Measurements from ENCODE around the gene TRPM2. TPM values are rescaled to one million over a fixed set of nuclear protein-coding genes. Genes with fewer than 3 reads are reported as not detected.

Gene TRPM2
- total and polyA plus RNA-seq, 2 donors (not counting 3 experiments of a cell fraction or from before 2014, with no cell fraction given), result not detected

DNA sequence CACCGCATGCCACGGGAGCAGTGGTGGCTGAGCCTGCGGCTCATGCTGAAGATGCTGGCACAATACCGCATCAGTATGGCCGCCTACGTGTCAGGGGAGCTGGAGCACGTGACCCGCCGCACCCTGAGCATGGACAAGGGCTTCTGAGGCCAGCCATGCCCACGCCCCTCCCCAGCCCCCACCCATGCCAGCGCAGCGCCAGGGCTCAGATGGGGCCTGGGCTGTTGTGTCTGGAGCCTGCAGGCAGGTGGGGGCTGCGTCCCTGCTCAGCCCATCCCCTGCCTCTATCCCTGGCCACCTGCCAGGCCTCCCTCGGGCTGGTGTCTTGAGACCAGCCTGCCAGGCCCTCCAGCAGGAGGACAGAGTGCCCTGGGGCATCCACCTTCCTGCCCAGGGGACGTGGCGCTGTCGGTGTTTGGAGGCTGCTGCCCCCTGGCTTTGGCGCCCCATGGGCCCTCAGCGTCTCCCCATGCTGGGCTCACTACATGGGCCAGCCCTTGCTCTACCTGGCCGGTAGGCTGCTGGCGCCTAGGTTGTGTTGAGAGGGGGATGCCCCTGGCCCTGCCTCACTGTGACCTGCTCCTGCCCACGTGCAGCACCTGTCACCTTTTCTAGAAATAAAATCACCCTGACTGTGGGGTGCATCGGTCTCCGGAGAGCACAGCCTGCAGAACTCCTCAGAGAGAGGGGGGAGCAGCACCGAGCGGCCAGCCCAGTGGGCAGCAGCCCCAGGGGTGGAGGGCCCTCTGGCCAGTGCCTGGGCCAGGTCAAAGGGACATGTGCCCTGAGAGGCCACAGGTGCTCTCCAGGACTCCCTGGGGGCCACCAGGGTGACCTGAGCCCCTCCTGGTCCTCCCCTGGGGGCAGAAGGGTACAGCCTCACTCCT lies 26.5 kb upstream of the TRPM2 start:
- H3K27me3 ChIP-seq (ENCODE audit: control insufficient read depth in 2 of 2, insufficient read depth in 2 of 2, low read length in 2 of 2), result no peaks in the 10 kb centered on the region
- no peak overlapping the region for H3K4me2 ChIP-seq (ENCODE audit: insufficient read depth, low read length)
- H3K27ac ChIP-seq (ENCODE audit: insufficient read depth, low read depth, low read length), result no peak overlapping the region
- no peaks in the 10 kb centered on the region for H3K4me1 ChIP-seq (ENCODE audit: control insufficient read depth, extremely low read depth, insufficient read depth, low read length)
- CTCF ChIA-PET, result no interaction called here
- intact Hi-C loops (cut with micrococcal nuclease) (no loop called here), dilution Hi-C loops (cut with MboI; ENCODE audit: extremely low pct_ligation_motif_present, low sequenced_read_pairs) (no loop called here)
- H3K79me2 ChIP-seq (ENCODE audit: control insufficient read depth, insufficient read depth, low read length), result no peaks in the 10 kb centered on the region
- DNase-seq (ENCODE audit: low read depth, low spot score) (no peak), FAIRE-seq (no peak)
- no peak overlapping the region for H3K4me3 ChIP-seq (replicated peaks in 1 of 3; ENCODE audit: insufficient read depth in 1 of 3, low read depth in 1 of 3, low read length in 3 of 3)
- H3K9me1 ChIP-seq (replicated peaks; ENCODE audit: control insufficient read depth, extremely low read depth, insufficient read depth, low read length), result no peaks in the 10 kb centered on the region
- H3K9me3 ChIP-seq (replicated peaks; ENCODE audit: control insufficient read depth, insufficient read depth, low read length), result no peaks in the 10 kb centered on the region
- H3K36me3 ChIP-seq (ENCODE audit: control insufficient read depth in 2 of 2, extremely low read depth in 1 of 2, insufficient read depth in 2 of 2, low read length in 2 of 2), result peaks cover 5 to 27% of the 10 kb centered on the region in 2 experiments
- no peak overlapping the region for H3K9ac ChIP-seq (replicated peaks; ENCODE audit: extremely low read depth, insufficient read depth, low read length)
- TF ChIP-seq, protein P1, sequence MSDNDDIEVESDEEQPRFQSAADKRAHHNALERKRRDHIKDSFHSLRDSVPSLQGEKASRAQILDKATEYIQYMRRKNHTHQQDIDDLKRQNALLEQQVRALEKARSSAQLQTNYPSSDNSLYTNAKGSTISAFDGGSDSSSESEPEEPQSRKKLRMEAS (IDR thresholded peaks at IDR 0.05; ENCODE audit: insufficient read depth, insufficient read length), result no peak
- TF ChIP-seq EZH2 (IDR thresholded peaks at IDR 0.05; ENCODE audit: borderline replicate concordance, low read depth, low read length, severe bottlenecking) (no peak), POLR2AphosphoS5 (IDR thresholded peaks at IDR 0.05; ENCODE audit: insufficient read depth, low read depth, low read length) (no peak), MYC (IDR thresholded peaks at IDR 0.05; ENCODE audit: low read depth, low read length) (no peak), GATA2 (IDR thresholded peaks at IDR 0.05; ENCODE audit: insufficient read depth, insufficient read length, low read depth, low read length) (no peak), FOS (IDR thresholded peaks at IDR 0.05; ENCODE audit: borderline replicate concordance, insufficient read depth, low read length) (no peak)
- TF ChIP-seq, protein P2, sequence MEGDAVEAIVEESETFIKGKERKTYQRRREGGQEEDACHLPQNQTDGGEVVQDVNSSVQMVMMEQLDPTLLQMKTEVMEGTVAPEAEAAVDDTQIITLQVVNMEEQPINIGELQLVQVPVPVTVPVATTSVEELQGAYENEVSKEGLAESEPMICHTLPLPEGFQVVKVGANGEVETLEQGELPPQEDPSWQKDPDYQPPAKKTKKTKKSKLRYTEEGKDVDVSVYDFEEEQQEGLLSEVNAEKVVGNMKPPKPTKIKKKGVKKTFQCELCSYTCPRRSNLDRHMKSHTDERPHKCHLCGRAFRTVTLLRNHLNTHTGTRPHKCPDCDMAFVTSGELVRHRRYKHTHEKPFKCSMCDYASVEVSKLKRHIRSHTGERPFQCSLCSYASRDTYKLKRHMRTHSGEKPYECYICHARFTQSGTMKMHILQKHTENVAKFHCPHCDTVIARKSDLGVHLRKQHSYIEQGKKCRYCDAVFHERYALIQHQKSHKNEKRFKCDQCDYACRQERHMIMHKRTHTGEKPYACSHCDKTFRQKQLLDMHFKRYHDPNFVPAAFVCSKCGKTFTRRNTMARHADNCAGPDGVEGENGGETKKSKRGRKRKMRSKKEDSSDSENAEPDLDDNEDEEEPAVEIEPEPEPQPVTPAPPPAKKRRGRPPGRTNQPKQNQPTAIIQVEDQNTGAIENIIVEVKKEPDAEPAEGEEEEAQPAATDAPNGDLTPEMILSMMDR (IDR thresholded peaks at IDR 0.05; ENCODE audit: extremely low read depth in 1 of 2, insufficient read depth in 1 of 2, low read depth in 1 of 2, low read length in 2 of 2), result no peak
- no peaks in the 10 kb centered on the region for H4K20me1 ChIP-seq (replicated peaks; ENCODE audit: control insufficient read depth, extremely low read depth, insufficient read depth, low read length)
- TSS peak; percentile 36 for BruUV-seq (replicated peaks)
- POLR2A ChIA-PET, result no interaction called here
- no peak overlapping the region for H2AFZ ChIP-seq (ENCODE audit: low read depth, low read length)

Measured in endothelial cell of umbilical vein (primary cell).